GM12891 (cell line): ENCODE data around the gene CA10.

Source experiments
- PAX5 ChIP-seq: IDR thresholded peaks from 2 replicates; pipeline ENCODE4 v1.6.1; 2011; ENCODE audit warnings: low read length, moderate library complexity, mild to moderate bottlenecking; ENCODE audit not compliant: insufficient read depth, severe bottlenecking
- POLR2A ChIP-seq: IDR thresholded peaks from 2 replicates; pipeline ENCODE4 v1.6.1; 2011; ENCODE audit warnings: low read depth, low read length, control low read depth
- POLR2AphosphoS5 ChIP-seq: IDR thresholded peaks from 2 replicates; pipeline ENCODE4 v1.6.1; 2011; ENCODE audit warnings: low read depth, low read length, control low read depth
- POU2F2 ChIP-seq: IDR thresholded peaks from 2 replicates; pipeline ENCODE4 v1.6.1; 2011; ENCODE audit warnings: low read depth, mild to moderate bottlenecking, control low read depth, low read length, moderate library complexity
- SPI1 ChIP-seq: IDR thresholded peaks from 2 replicates; pipeline ENCODE4 v1.6.1; 2011; ENCODE audit warnings: low read depth, low read length, control low read depth
- TAF1 ChIP-seq: IDR thresholded peaks from 2 replicates; pipeline ENCODE4 v1.6.1; 2011; ENCODE audit warnings: low read depth, low read length, control low read depth

DNA sequence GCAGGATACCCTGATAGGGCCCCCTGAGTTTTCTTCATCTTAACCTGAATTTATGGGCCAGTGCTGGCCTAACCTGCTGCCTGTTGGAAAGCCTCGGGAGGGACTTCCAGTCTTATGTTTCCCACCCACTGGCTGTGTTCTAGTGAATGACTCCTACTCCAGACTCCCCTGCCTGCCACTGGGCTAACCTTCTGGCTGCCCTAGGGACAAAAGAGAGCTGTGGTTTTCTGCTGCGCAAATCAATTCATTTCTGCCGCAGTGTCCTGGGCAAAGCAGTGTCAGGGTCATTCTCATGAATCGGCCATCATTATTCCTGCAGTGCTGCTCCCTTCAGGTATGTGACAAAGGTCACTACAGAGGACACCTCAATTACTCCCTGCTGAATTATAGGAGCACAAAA, 512.0 kb downstream of the CA10 start:
- no peak for TF ChIP-seq POLR2A
- TF ChIP-seq POU2F2 = no peak
- TF ChIP-seq POLR2AphosphoS5 = no peak
- TF ChIP-seq TAF1 = no peak
- no peak for TF ChIP-seq SPI1
- TF ChIP-seq PAX5 = no peak
